ENCODE results near the gene FBXL14.

The FBXL14 gene

GRCh38 chr12:1553536-1553935 lies 40.8 kb downstream of the FBXL14 start:
- no peaks in the 10 kb centered on the region for H3K36me3 ChIP-seq (ENCODE audit: control insufficient read depth in 1 of 2, insufficient read depth in 2 of 2, low read length in 2 of 2)

GRCh38 chr12:1552911-1553491 lies 41.4 kb downstream of the FBXL14 start:
- no peak overlapping the region for H2AFZ ChIP-seq (ENCODE audit: insufficient read depth, low read length, poor library complexity)
- H3K14ac ChIP-seq (ENCODE audit: low read length): no peak overlapping the region
- no peak overlapping the region for H4K12ac ChIP-seq (ENCODE audit: low read depth, low read length)
- H2BK5ac ChIP-seq (ENCODE audit: low read depth, low read length, poor library complexity): no peak overlapping the region
- H3K23ac ChIP-seq (ENCODE audit: low read length): no peak overlapping the region
- no peak overlapping the region for H2BK12ac ChIP-seq (ENCODE audit: low read length)
- no peaks in the 10 kb centered on the region for H3K79me2 ChIP-seq (ENCODE audit: control insufficient read depth, insufficient read depth, low read length, poor library complexity)
- H3K36me3 ChIP-seq (ENCODE audit: control insufficient read depth in 1 of 2, insufficient read depth in 2 of 2, low read length in 2 of 2): no peaks in the 10 kb centered on the region
- H4K8ac ChIP-seq (ENCODE audit: low read depth, low read length): no peak overlapping the region
- H3K27ac ChIP-seq (ENCODE audit: low read depth, low read length): no peak overlapping the region
- H3K79me1 ChIP-seq (ENCODE audit: low read length): no peaks in the 10 kb centered on the region
- H3K4me2 ChIP-seq (ENCODE audit: low read length): no peak overlapping the region
- no peak for DNase-seq
- H3K9ac ChIP-seq (ENCODE audit: low read length): no peak overlapping the region
- no peak overlapping the region for H2BK120ac ChIP-seq (ENCODE audit: insufficient read depth, low read length, poor library complexity)
- H3K27me3 ChIP-seq (ENCODE audit: insufficient read depth, low read length): no peaks in the 10 kb centered on the region
- no peaks in the 10 kb centered on the region for H3K9me3 ChIP-seq (ENCODE audit: insufficient read depth, low read depth, low read length)
- no peak overlapping the region for H3K4me3 ChIP-seq (ENCODE audit: low read depth, low read length)
- H4K91ac ChIP-seq (ENCODE audit: low read depth, low read length): no peak overlapping the region
- no peaks in the 10 kb centered on the region for H3K4me1 ChIP-seq (ENCODE audit: control insufficient read depth in 1 of 2, insufficient read depth in 2 of 2, low read length in 2 of 2)
- no peak overlapping the region for H3K18ac ChIP-seq (ENCODE audit: low read length)
- no peak overlapping the region for H3K4ac ChIP-seq (ENCODE audit: low read depth, low read length)
- H2AK5ac ChIP-seq (ENCODE audit: low read length): no peak overlapping the region
- WGBS (ENCODE audit: extremely low coverage, insufficient coverage, insufficient read length): no CpG with 5 or more reads among the region's 12 CpGs

More at GRCh38 chr12:1553536-1553935, 40.8 kb downstream of the FBXL14 start:
- H3K9ac ChIP-seq (ENCODE audit: low read length): no peak overlapping the region
- no peak overlapping the region for H3K14ac ChIP-seq (ENCODE audit: low read length)
- no peak overlapping the region for H3K27ac ChIP-seq (ENCODE audit: low read depth, low read length)
- no peak overlapping the region for H3K4ac ChIP-seq (ENCODE audit: low read depth, low read length)
- no peaks in the 10 kb centered on the region for H3K79me2 ChIP-seq (ENCODE audit: control insufficient read depth, insufficient read depth, low read length, poor library complexity)
- no peak overlapping the region for H2BK12ac ChIP-seq (ENCODE audit: low read length)
- H2BK120ac ChIP-seq (ENCODE audit: insufficient read depth, low read length, poor library complexity): no peak overlapping the region
- no peak overlapping the region for H3K4me2 ChIP-seq (ENCODE audit: low read length)
- H3K79me1 ChIP-seq (ENCODE audit: low read length): no peaks in the 10 kb centered on the region
- H3K4me1 ChIP-seq (ENCODE audit: control insufficient read depth in 1 of 2, insufficient read depth in 2 of 2, low read length in 2 of 2): no peaks in the 10 kb centered on the region
- no peaks in the 10 kb centered on the region for H3K9me3 ChIP-seq (ENCODE audit: insufficient read depth, low read depth, low read length)
- no peak overlapping the region for H2BK5ac ChIP-seq (ENCODE audit: low read depth, low read length, poor library complexity)
- H4K8ac ChIP-seq (ENCODE audit: low read depth, low read length): no peak overlapping the region
- H3K4me3 ChIP-seq (ENCODE audit: low read depth, low read length): no peak overlapping the region
- H4K12ac ChIP-seq (ENCODE audit: low read depth, low read length): no peak overlapping the region
- H4K91ac ChIP-seq (ENCODE audit: low read depth, low read length): no peak overlapping the region
- DNase-seq: no peak
- no peak overlapping the region for H3K18ac ChIP-seq (ENCODE audit: low read length)
- no peak overlapping the region for H3K23ac ChIP-seq (ENCODE audit: low read length)
- no peak overlapping the region for H2AFZ ChIP-seq (ENCODE audit: insufficient read depth, low read length, poor library complexity)
- no peak overlapping the region for H2AK5ac ChIP-seq (ENCODE audit: low read length)
- no peaks in the 10 kb centered on the region for H3K27me3 ChIP-seq (ENCODE audit: insufficient read depth, low read length)
- WGBS (ENCODE audit: extremely low coverage, insufficient coverage, insufficient read length): no CpG with 5 or more reads among the region's 14 CpGs

GRCh38 chr12:1552171-1552570 lies 42.2 kb downstream of the FBXL14 start:
- Histone ChIP-seq H3K14ac (ENCODE audit: low read length) (no peak overlapping the region), H3K23ac (ENCODE audit: low read length) (no peak overlapping the region), H3K79me1 (ENCODE audit: low read length) (no peaks in the 10 kb centered on the region), H2AFZ (ENCODE audit: insufficient read depth, low read length, poor library complexity) (no peak overlapping the region), H3K18ac (ENCODE audit: low read length) (no peak overlapping the region), H3K4me3 (ENCODE audit: low read depth, low read length) (no peak overlapping the region), H3K79me2 (ENCODE audit: control insufficient read depth, insufficient read depth, low read length, poor library complexity) (no peaks in the 10 kb centered on the region), H2BK120ac (ENCODE audit: insufficient read depth, low read length, poor library complexity) (no peak overlapping the region), H3K4ac (ENCODE audit: low read depth, low read length) (no peak overlapping the region), H4K8ac (ENCODE audit: low read depth, low read length) (no peak overlapping the region), H4K91ac (ENCODE audit: low read depth, low read length) (no peak overlapping the region), H4K12ac (ENCODE audit: low read depth, low read length) (no peak overlapping the region), H3K27me3 (ENCODE audit: insufficient read depth, low read length) (no peaks in the 10 kb centered on the region), H3K4me2 (ENCODE audit: low read length) (no peak overlapping the region), H3K9me3 (ENCODE audit: insufficient read depth, low read depth, low read length) (no peaks in the 10 kb centered on the region), H3K4me1 (ENCODE audit: control insufficient read depth in 1 of 2, insufficient read depth in 2 of 2, low read length in 2 of 2) (no peaks in the 10 kb centered on the region), H3K36me3 (ENCODE audit: control insufficient read depth in 1 of 2, insufficient read depth in 2 of 2, low read length in 2 of 2) (no peaks in the 10 kb centered on the region), H3K27ac (ENCODE audit: low read depth, low read length) (no peak overlapping the region), H2BK5ac (ENCODE audit: low read depth, low read length, poor library complexity) (no peak overlapping the region), H2AK5ac (ENCODE audit: low read length) (no peak overlapping the region), H2BK12ac (ENCODE audit: low read length) (no peak overlapping the region), H3K9ac (ENCODE audit: low read length) (no peak overlapping the region)
- no CpG with 5 or more reads among the region's 2 CpGs for WGBS (ENCODE audit: extremely low coverage, insufficient coverage, insufficient read length)
- DNase-seq: peak; percentile 23 to 39

DNA sequence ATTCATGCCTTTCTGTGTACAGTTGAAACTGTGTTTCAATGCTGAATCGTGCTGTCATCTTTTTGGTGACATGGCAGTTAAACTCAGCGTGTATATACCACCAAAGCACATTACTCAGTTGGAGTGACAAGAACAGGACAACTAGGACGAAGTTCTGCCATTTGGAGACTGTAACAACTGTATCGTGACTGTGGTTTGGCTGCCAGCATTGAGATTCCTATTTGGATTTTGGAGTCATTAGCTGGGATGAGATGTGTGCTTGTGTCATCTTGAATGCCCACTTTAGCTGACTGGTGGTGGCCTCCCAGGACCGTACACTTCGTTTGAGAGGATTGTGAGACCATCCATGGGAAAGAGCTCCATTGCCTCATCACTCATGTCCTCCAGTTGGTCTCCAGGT lies 42.9 kb downstream of the FBXL14 start:
- no peak overlapping the region for H2BK5ac ChIP-seq (ENCODE audit: low read depth, low read length, poor library complexity)
- H2BK120ac ChIP-seq (ENCODE audit: insufficient read depth, low read length, poor library complexity): no peak overlapping the region
- no peak overlapping the region for H2AFZ ChIP-seq (ENCODE audit: insufficient read depth, low read length, poor library complexity)
- no peak overlapping the region for H3K4me3 ChIP-seq (ENCODE audit: low read depth, low read length)
- no peak overlapping the region for H4K91ac ChIP-seq (ENCODE audit: low read depth, low read length)
- no peak overlapping the region for H2BK12ac ChIP-seq (ENCODE audit: low read length)
- no peaks in the 10 kb centered on the region for H3K36me3 ChIP-seq (ENCODE audit: control insufficient read depth in 1 of 2, insufficient read depth in 2 of 2, low read length in 2 of 2)
- no peaks in the 10 kb centered on the region for H3K27me3 ChIP-seq (ENCODE audit: insufficient read depth, low read length)
- no peak overlapping the region for H3K4ac ChIP-seq (ENCODE audit: low read depth, low read length)
- H3K18ac ChIP-seq (ENCODE audit: low read length): no peak overlapping the region
- no peak overlapping the region for H3K23ac ChIP-seq (ENCODE audit: low read length)
- no peaks in the 10 kb centered on the region for H3K79me2 ChIP-seq (ENCODE audit: control insufficient read depth, insufficient read depth, low read length, poor library complexity)
- no CpG with 5 or more reads among the region's 6 CpGs for whole genome bisulfite sequencing (ENCODE audit: extremely low coverage, insufficient coverage, insufficient read length)
- H3K9me3 ChIP-seq (ENCODE audit: insufficient read depth, low read depth, low read length): no peaks in the 10 kb centered on the region
- H4K8ac ChIP-seq (ENCODE audit: low read depth, low read length): no peak overlapping the region
- H3K79me1 ChIP-seq (ENCODE audit: low read length): no peaks in the 10 kb centered on the region
- H3K9ac ChIP-seq (ENCODE audit: low read length): no peak overlapping the region
- no peaks in the 10 kb centered on the region for H3K4me1 ChIP-seq (ENCODE audit: control insufficient read depth in 1 of 2, insufficient read depth in 2 of 2, low read length in 2 of 2)
- no peak overlapping the region for H3K14ac ChIP-seq (ENCODE audit: low read length)
- H3K27ac ChIP-seq (ENCODE audit: low read depth, low read length): no peak overlapping the region
- no peak overlapping the region for H3K4me2 ChIP-seq (ENCODE audit: low read length)
- DNase-seq: no peak
- H4K12ac ChIP-seq (ENCODE audit: low read depth, low read length): no peak overlapping the region
- H2AK5ac ChIP-seq (ENCODE audit: low read length): no peak overlapping the region

Measured in trophoblast cell (in vitro differentiated cells and primary cell).